ENCODE data around the gene HOXA5.

Gene HOXA5

GRCh38 chr7:27154901-27155815 lies 11.7 kb upstream of the HOXA5 start:
- DNase-seq (ENCODE audit: low read depth): no peak
- H3K4me3 ChIP-seq (ENCODE audit: control insufficient read depth, low read depth, low read length): peak overlapping the region; percentile 73
- TF ChIP-seq CTCF (IDR thresholded peaks at IDR 0.05; ENCODE audit: control insufficient read depth, insufficient read depth, low read depth, low read length, missing control alignments): no peak

GRCh38 chr7:27154369-27154768 lies 10.9 kb upstream of the HOXA5 start:
- no peak for TF ChIP-seq CTCF (IDR thresholded peaks at IDR 0.05; ENCODE audit: control insufficient read depth, insufficient read depth, low read depth, low read length, missing control alignments)
- DNase-seq (ENCODE audit: low read depth): no peak
- H3K4me3 ChIP-seq (ENCODE audit: control insufficient read depth, low read depth, low read length): no peak overlapping the region

GRCh38 chr7:27153526-27153925 lies 10.0 kb upstream of the HOXA5 start:
- no peak for DNase-seq (ENCODE audit: low read depth)
- no peak overlapping the region for H3K4me3 ChIP-seq (ENCODE audit: control insufficient read depth, low read depth, low read length)
- TF ChIP-seq CTCF (IDR thresholded peaks at IDR 0.05; ENCODE audit: control insufficient read depth, insufficient read depth, low read depth, low read length, missing control alignments): no peak

GRCh38 chr7:27152816-27153442 lies 9.4 kb upstream of the HOXA5 start:
- DNase-seq (ENCODE audit: low read depth): no peak
- TF ChIP-seq CTCF (IDR thresholded peaks at IDR 0.05; ENCODE audit: control insufficient read depth, insufficient read depth, low read depth, low read length, missing control alignments): no peak
- no peak overlapping the region for H3K4me3 ChIP-seq (ENCODE audit: control insufficient read depth, low read depth, low read length)

GRCh38 chr7:27151931-27152815 lies 8.7 kb upstream of the HOXA5 start, which contains the start of gene HOXA3:
Gene HOXA3, minus strand, starts transcription at chr7:27152583. Its CDS starts 41,943 bp downstream, at chr7:27110640.
- DNase-seq (ENCODE audit: low read depth): no peak
- peak within 1 kb of the TSS; percentile 65 for H3K4me3 ChIP-seq (ENCODE audit: control insufficient read depth, low read depth, low read length)
- TF ChIP-seq CTCF (IDR thresholded peaks at IDR 0.05; ENCODE audit: control insufficient read depth, insufficient read depth, low read depth, low read length, missing control alignments): no peak

- no peak for DNase-seq (ENCODE audit: low read depth)
- H3K4me3 ChIP-seq (ENCODE audit: control insufficient read depth, low read depth, low read length): peak overlapping the region; percentile 65
- peak; percentile 13 for TF ChIP-seq CTCF (IDR thresholded peaks at IDR 0.05; ENCODE audit: control insufficient read depth, insufficient read depth, low read depth, low read length, missing control alignments)
Observed at GRCh38 chr7:27151341-27151930, 8.0 kb upstream of the HOXA5 start.

Data from AG09309 (cell line).